Measurements from ENCODE around the gene COL4A2.

DNA sequence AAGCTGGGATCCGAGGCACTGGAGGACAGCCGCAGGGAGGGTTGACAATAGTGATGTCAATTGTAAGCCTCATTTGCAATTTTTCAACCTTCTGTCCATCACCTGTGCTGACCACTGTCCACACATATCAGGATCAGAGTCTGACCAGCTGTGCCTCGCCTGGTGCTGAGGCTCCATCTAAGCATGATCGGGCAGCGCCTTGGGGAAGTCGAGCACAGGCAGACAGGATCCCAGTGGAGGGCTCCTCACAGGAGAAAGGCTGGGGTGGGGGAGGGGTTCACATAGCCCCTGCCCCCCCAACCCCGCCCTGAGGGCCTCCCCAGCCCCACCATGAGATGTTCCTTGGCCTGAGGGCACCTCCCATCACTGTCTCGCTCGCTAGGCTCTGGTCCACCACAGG is 194.1 kb downstream of the COL4A2 start:
- TF ChIP-seq CTCF (IDR thresholded peaks at IDR 0.05) (no peak), CHD4 (IDR thresholded peaks at IDR 0.05; ENCODE audit: borderline replicate concordance) (no peak), EHMT2 (IDR thresholded peaks at IDR 0.05; ENCODE audit: low read depth) (no peak), RFX5 (IDR thresholded peaks at IDR 0.05) (no peak), POLR2A (IDR thresholded peaks at IDR 0.05; ENCODE audit: low read length) (no peak), MAFK (IDR thresholded peaks at IDR 0.05; ENCODE audit: partially characterized antibody) (no peak)
- TF ChIP-seq, protein P1, sequence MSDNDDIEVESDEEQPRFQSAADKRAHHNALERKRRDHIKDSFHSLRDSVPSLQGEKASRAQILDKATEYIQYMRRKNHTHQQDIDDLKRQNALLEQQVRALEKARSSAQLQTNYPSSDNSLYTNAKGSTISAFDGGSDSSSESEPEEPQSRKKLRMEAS (IDR thresholded peaks at IDR 0.05): no peak
- TF ChIP-seq, protein P2, sequence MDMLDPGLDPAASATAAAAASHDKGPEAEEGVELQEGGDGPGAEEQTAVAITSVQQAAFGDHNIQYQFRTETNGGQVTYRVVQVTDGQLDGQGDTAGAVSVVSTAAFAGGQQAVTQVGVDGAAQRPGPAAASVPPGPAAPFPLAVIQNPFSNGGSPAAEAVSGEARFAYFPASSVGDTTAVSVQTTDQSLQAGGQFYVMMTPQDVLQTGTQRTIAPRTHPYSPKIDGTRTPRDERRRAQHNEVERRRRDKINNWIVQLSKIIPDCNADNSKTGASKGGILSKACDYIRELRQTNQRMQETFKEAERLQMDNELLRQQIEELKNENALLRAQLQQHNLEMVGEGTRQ (IDR thresholded peaks at IDR 0.05): no peak
